Endodermal cell (in vitro differentiated cells): ENCODE data around the gene ZNF502. TPM values are rescaled to one million over a fixed set of nuclear protein-coding genes. Genes with fewer than 3 reads are reported as not detected.
A peak's percentile ranks its signal among the peaks of the same experiment; 100 is the strongest.

ENCODE experiments used
- DNase-seq: peaks from one replicate; pipeline ENCODE4 v3.0.0-alpha.2; 2017
- H3K27ac ChIP-seq: 2 replicates; pipeline ENCODE4 v1.5.1; 2013; ENCODE audit warnings: mild to moderate bottlenecking, low read depth, low read length, moderate library complexity
- H3K27me3 ChIP-seq: 2 replicates; pipeline ENCODE4 v1.6.1; 2013; ENCODE audit warnings: mild to moderate bottlenecking, low read length, moderate library complexity; ENCODE audit not compliant: insufficient read depth, control insufficient read depth, poor library complexity, severe bottlenecking
- H3K36me3 ChIP-seq: 2 replicates; pipeline ENCODE4 v1.7.0; 2013; ENCODE audit warnings: mild to moderate bottlenecking, low read length, moderate library complexity; ENCODE audit not compliant: control insufficient read depth, insufficient read depth
- H3K4me1 ChIP-seq: one replicate; pipeline ENCODE4 v1.7.0; 2013; ENCODE audit warnings: low read length; ENCODE audit not compliant: control insufficient read depth, insufficient read depth
- H3K4me3 ChIP-seq: 2 replicates; pipeline ENCODE4 v1.5.1; 2013; ENCODE audit warnings: mild to moderate bottlenecking, low read length, moderate library complexity
- H3K9ac ChIP-seq: 2 replicates; pipeline ENCODE4 v1.6.1; 2013; ENCODE audit warnings: mild to moderate bottlenecking, low read length, moderate library complexity; ENCODE audit not compliant: poor library complexity, severe bottlenecking; ENCODE audit errors: extremely low read depth
- H3K9me3 ChIP-seq: 2 replicates; pipeline ENCODE4 v1.6.1; 2013; ENCODE audit warnings: mild to moderate bottlenecking, low read length, moderate library complexity; ENCODE audit not compliant: control insufficient read depth
- H3K27ac Mint-ChIP-seq: 2 replicates; pipeline ENCODE4 v1.8.0; 2020; ENCODE audit warnings: mixed read lengths
- H3K27me3 Mint-ChIP-seq: 2 replicates; pipeline ENCODE4 v1.8.0; 2021; ENCODE audit warnings: mild to moderate bottlenecking, mixed read lengths; ENCODE audit not compliant: insufficient read depth
- H3K36me3 Mint-ChIP-seq: 2 replicates; pipeline ENCODE4 v1.8.0; 2020; ENCODE audit warnings: low read depth, mixed read lengths
- H3K4me1 Mint-ChIP-seq: 2 replicates; pipeline ENCODE4 v1.8.0; 2020; ENCODE audit warnings: mixed read lengths
- H3K4me3 Mint-ChIP-seq: 2 replicates; pipeline ENCODE4 v1.8.0; 2020; ENCODE audit warnings: mild to moderate bottlenecking, moderate library complexity, mixed read lengths
- H3K9me3 Mint-ChIP-seq: 2 replicates; pipeline ENCODE4 v1.8.0; 2020; ENCODE audit warnings: mild to moderate bottlenecking, mixed read lengths
- WGBS, 2 experiments: methylation state at CpG; one replicate each; pipeline versions ENCODE4 v1.1.5 to v1.1.7; 2013; ENCODE audit warnings: missing lambda C conversion rate in 2 of 2, mixed read lengths in 1 of 2; ENCODE audit not compliant: insufficient coverage in 1 of 2, insufficient read length in 1 of 2; 5-methylcytosine and 5-hydroxymethylcytosine counted together
- total RNA-seq, 2 donors: library from RNA; stranded (reverse); fragmentation: NEBNext Ultra II Directional in 1 of 2; extraction: Animal tissue kit (Norgen Biotek cat#: 25700) in 1 of 2; gene quantifications; 2 replicates in 1 of 2; 3 replicates in 1 of 2; pipeline ENCODE4 v1.2.1, GENCODE V29; 2021
- TF ChIP-seq, protein P1 (sequence below): fragments of 200-600 bp; sonication (generic); conservative IDR thresholded peaks from 2 replicates; pipeline ENCODE4 v1.5.0; 2021; ENCODE audit warnings: antibody characterized with exemption, mild to moderate bottlenecking

Gene ZNF502
- total RNA-seq, 2 donors from 2014 or later, result 0.29 to 1.6 TPM

DNA sequence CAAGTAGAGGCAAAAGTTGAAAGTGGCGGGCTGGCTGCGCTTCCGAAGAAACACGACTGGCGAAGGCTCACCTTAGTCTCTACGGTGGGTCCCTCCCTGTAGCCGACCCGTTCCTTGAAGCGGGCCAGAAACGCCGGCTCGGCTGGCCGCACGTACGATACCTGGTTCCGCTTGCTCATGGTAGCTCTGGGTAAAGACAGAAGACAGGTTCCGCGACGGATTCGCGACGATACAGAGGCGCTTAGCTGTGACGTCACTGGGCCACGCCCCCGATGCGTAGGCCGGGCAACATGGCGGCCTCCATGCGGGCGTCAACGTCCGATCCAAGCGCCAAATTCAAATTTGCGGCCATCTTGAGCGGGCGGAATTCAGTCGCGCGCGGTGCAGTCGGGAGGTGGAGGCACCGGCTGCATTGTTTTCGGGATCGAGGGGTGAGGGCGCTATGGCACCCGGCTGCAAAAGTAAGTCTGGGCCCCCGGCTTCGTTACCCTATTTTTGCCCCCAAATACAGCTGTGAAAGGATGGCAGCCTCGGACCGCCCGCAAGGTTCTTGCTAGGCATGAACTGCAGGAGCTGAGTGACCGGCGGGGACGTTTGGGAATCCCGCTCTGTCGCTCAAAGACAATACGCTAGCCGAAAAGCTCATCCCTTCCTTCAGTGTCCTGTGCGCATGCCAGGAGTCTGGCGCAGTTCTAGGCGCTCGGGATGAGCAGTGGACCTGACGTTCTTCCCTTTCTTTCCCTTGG, 49.1 kb downstream of the ZNF502 start, which contains the start of the genes KIAA1143 and KIF15:
KIAA1143 (minus strand) TSS at position 196 of the 746 bp plus-strand sequence; CDS start at position 179, 17 bp downstream.
KIF15 (plus strand) TSS at position 371 of the 746 bp plus-strand sequence; CDS start at position 443, 72 bp downstream.
- no peaks in the 10 kb centered on the region for H3K27me3 Mint-ChIP-seq
- H3K9me3 Mint-ChIP-seq, result peaks cover 36% of the 10 kb centered on the region

GRCh38 chr3:44762170-44762677, 49.8 kb downstream of the ZNF502 start:
- Histone ChIP-seq H3K4me3 (peak overlapping the region; percentile 90), H3K9ac (peak overlapping the region; percentile 94), H3K36me3 (peaks cover 35% of the 10 kb centered on the region), H3K9me3 (peaks cover 49% of the 10 kb centered on the region), H3K27me3 (no peaks in the 10 kb centered on the region), H3K4me1 (no peaks in the 10 kb centered on the region), H3K27ac (peak overlapping the region; percentile 94)
- Mint-ChIP-seq H3K27me3 (no peaks in the 10 kb centered on the region), H3K36me3 (peaks cover 58% of the 10 kb centered on the region), H3K4me1 (peaks cover 5% of the 10 kb centered on the region), H3K4me3 (peak overlapping the region; percentile 93), H3K9me3 (peaks cover 40% of the 10 kb centered on the region), H3K27ac (peak overlapping the region; percentile 99)
- no peak for DNase-seq
- whole genome bisulfite sequencing, 2 experiments, result 0 to 1% methylated on average over 3 to 8 of the region's 9 CpGs
- TF ChIP-seq, protein P1, sequence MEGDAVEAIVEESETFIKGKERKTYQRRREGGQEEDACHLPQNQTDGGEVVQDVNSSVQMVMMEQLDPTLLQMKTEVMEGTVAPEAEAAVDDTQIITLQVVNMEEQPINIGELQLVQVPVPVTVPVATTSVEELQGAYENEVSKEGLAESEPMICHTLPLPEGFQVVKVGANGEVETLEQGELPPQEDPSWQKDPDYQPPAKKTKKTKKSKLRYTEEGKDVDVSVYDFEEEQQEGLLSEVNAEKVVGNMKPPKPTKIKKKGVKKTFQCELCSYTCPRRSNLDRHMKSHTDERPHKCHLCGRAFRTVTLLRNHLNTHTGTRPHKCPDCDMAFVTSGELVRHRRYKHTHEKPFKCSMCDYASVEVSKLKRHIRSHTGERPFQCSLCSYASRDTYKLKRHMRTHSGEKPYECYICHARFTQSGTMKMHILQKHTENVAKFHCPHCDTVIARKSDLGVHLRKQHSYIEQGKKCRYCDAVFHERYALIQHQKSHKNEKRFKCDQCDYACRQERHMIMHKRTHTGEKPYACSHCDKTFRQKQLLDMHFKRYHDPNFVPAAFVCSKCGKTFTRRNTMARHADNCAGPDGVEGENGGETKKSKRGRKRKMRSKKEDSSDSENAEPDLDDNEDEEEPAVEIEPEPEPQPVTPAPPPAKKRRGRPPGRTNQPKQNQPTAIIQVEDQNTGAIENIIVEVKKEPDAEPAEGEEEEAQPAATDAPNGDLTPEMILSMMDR, result no peak

More for the DNA sequence above, 49.1 kb downstream of the ZNF502 start, which contains the start of the genes KIAA1143 and KIF15:
- Histone ChIP-seq H3K4me1 (no peaks in the 10 kb centered on the region), H3K4me3 (peak within 1 kb of the TSS; percentile 90), H3K9me3 (peaks cover 51% of the 10 kb centered on the region), H3K27ac (peak within 1 kb of the TSS; percentile 94), H3K36me3 (peaks cover 41% of the 10 kb centered on the region), H3K27me3 (no peaks in the 10 kb centered on the region), H3K9ac (peak within 1 kb of the TSS; percentile 94)
- 0% methylated on average over 45 to 64 of the region's 64 CpGs for WGBS, 2 experiments
- peaks cover 5% of the 10 kb centered on the region for H3K4me1 Mint-ChIP-seq
- peak; percentile 98 for DNase-seq
- peak within 1 kb of the TSS; percentile 93 for H3K4me3 Mint-ChIP-seq
- TF ChIP-seq, protein P1, result no peak
- peaks cover 59% of the 10 kb centered on the region for H3K36me3 Mint-ChIP-seq
- peak within 1 kb of the TSS; percentile 99 for H3K27ac Mint-ChIP-seq

- Mint-ChIP-seq H3K36me3 (peaks cover 57% of the 10 kb centered on the region), H3K27ac (peak overlapping the region; percentile 99)
Observed at GRCh38 chr3:44762690-44763089, 50.2 kb downstream of the ZNF502 start.

More at GRCh38 chr3:44762690-44763089, 50.2 kb downstream of the ZNF502 start:
- Mint-ChIP-seq H3K4me1 (peaks cover 5% of the 10 kb centered on the region), H3K27me3 (no peaks in the 10 kb centered on the region), H3K9me3 (peaks cover 41% of the 10 kb centered on the region), H3K4me3 (peak overlapping the region; percentile 93)
- no peak for DNase-seq
- Histone ChIP-seq H3K4me1 (no peaks in the 10 kb centered on the region), H3K36me3 (peaks cover 30% of the 10 kb centered on the region), H3K9ac (peak overlapping the region; percentile 94), H3K27ac (no peak overlapping the region), H3K9me3 (peaks cover 45% of the 10 kb centered on the region), H3K4me3 (peak overlapping the region; percentile 90), H3K27me3 (no peaks in the 10 kb centered on the region)
- TF ChIP-seq, protein P1, result no peak
- 20 to 43% methylated on average over 2 to 5 of the region's 5 CpGs for WGBS, 2 experiments
